Esophagus (tissue), 2 donors: ENCODE results near the gene CDH8. TPM values are rescaled to one million over a fixed set of nuclear protein-coding genes. Genes with fewer than 3 reads are reported as not detected.

Experiments used
- H3K27ac ChIP-seq, 2 donors: one replicate each; pipeline ENCODE4 v1.5.1; 2013; ENCODE audit warnings: low read depth in 2 of 2, mild to moderate bottlenecking in 2 of 2, inconsistent platforms in 1 of 2, low read length in 1 of 2, moderate library complexity in 1 of 2
- H3K27me3 ChIP-seq, 2 donors: one replicate each; pipeline ENCODE4 v1.6.1; 2013; ENCODE audit warnings: low read length in 2 of 2, control low read depth in 1 of 2, mild to moderate bottlenecking in 1 of 2; ENCODE audit not compliant: insufficient read depth in 2 of 2, control insufficient read depth in 1 of 2
- H3K36me3 ChIP-seq, 2 donors: one replicate each; pipeline ENCODE4 v1.6.1; 2013; ENCODE audit warnings: low read length in 1 of 2; ENCODE audit not compliant: control insufficient read depth in 2 of 2, insufficient read depth in 2 of 2
- H3K4me1 ChIP-seq, 2 donors: one replicate each; pipeline ENCODE4 v1.6.1; 2013; ENCODE audit warnings: low read length in 1 of 2; ENCODE audit not compliant: control insufficient read depth in 2 of 2, insufficient read depth in 2 of 2
- H3K4me3 ChIP-seq, 2 donors: one replicate each; pipeline ENCODE4 v1.5.1; 2013; ENCODE audit warnings: low read length in 2 of 2, mild to moderate bottlenecking in 2 of 2, low read depth in 1 of 2, moderate library complexity in 1 of 2
- H3K9me3 ChIP-seq, 2 donors: one replicate each; pipeline ENCODE4 v1.6.1; 2013; ENCODE audit warnings: mild to moderate bottlenecking in 2 of 2, low read depth in 1 of 2, low read length in 1 of 2, moderate library complexity in 1 of 2; ENCODE audit not compliant: control insufficient read depth in 2 of 2, insufficient read depth in 1 of 2
- WGBS, 2 donors: extraction: QIAGEN DNeasy Blood & Tissue Kit; methylation state at CpG; one replicate each; pipeline ENCODE4 v1.1.7; 2013; 5-methylcytosine and 5-hydroxymethylcytosine counted together
- polyA plus RNA-seq, 2 donors: library from polyadenylated mRNA; stranded (reverse); fragments of 200-250 nt; gene quantifications; one replicate each; pipeline ENCODE4 v1.2.3, GENCODE V29; 2013
- donor health status: healthy with polysubstance abuse.
- donor health status: Bipolar disorder and iron deficiency.

The CDH8 gene
- polyA plus RNA-seq, 2 donors: 0.14 to 0.15 TPM

DNA sequence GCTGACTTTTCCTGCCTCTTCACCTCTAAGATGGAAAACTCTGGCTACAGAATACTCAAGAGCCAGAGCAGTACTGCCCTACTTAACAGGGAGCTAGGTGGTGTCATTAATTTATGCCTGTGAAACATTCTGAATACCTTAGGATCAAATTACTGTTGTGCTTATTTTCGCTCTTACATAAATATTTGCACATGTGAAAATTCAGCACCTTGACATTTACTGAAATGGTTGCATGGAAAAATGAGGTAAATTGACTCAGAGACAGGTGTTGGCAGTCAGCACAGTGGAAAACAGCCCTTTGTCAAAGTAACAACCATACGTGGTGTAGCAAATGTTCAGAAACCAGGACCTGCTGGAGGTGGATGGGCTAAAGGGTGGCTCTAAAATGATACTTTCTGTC, 193.6 kb downstream of the CDH8 start:
- 44 to 61% methylated on average over 2 of the region's 2 CpGs for WGBS, 2 donors
- no peaks in the 10 kb centered on the region for H3K27me3 ChIP-seq
- no peak overlapping the region for H3K27ac ChIP-seq
- no peaks in the 10 kb centered on the region for H3K36me3 ChIP-seq
- H3K4me1 ChIP-seq: no peaks in the 10 kb centered on the region
- H3K4me3 ChIP-seq: no peak overlapping the region
- H3K9me3 ChIP-seq: no peaks in the 10 kb centered on the region

DNA sequence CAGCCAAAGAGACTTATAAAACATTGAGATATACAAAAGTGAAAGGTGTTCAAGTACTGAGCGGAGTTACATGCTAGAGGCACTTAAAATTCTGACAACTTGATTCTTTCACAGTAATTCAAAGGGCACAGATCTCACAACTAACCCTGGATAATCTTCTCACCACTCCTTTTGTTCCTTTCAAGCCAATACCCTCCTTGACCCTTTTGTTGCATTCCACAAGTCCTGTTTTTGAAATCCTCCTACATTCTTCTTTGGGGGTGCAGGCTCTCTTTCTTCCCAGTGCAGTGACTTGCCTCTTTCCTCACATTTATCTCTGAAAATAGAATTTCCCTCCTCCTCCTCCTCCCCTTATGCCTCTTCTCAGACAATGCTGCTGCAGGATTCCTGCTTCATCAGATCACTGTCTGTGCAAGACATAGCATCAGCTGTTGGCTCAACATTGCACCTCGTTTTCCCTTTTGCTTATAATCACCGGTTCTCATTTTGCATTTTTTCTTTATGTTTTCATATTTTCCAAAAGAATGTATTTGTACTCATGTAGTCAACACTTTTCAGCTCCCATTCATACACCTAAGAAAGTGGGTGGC, 199.3 kb downstream of the CDH8 start:
- Histone ChIP-seq H3K9me3 (no peaks in the 10 kb centered on the region), H3K4me3 (no peak overlapping the region), H3K4me1 (no peaks in the 10 kb centered on the region), H3K36me3 (no peaks in the 10 kb centered on the region), H3K27me3 (no peaks in the 10 kb centered on the region), H3K27ac (no peak overlapping the region)
- 47 to 61% methylated on average over 3 of the region's 3 CpGs for WGBS, 2 donors

DNA sequence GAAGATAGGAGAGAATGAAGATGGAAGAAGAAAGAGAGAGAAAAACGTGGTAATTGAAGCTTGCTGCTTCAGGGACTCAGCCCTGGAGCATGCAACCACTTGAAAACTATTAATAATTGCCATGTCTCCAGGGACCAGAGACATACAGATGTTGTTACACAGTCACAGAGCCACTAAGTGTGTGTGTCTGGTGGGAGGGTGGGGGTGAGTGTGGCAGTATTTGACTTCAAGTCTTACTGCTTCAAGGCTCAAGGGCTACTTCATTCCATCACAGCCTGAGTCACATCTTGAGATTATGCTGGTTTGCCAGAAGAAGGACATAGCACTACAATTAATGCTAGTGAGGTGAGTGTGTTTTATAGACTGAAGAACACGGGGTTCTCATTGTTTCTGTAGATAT, 202.2 kb downstream of the CDH8 start:
- H3K27ac ChIP-seq: no peak overlapping the region
- WGBS, 2 donors: 53 to 56% methylated on average over 2 of the region's 2 CpGs
- no peaks in the 10 kb centered on the region for H3K27me3 ChIP-seq
- H3K4me3 ChIP-seq: no peak overlapping the region
- H3K9me3 ChIP-seq: no peaks in the 10 kb centered on the region
- no peaks in the 10 kb centered on the region for H3K4me1 ChIP-seq
- no peaks in the 10 kb centered on the region for H3K36me3 ChIP-seq

DNA sequence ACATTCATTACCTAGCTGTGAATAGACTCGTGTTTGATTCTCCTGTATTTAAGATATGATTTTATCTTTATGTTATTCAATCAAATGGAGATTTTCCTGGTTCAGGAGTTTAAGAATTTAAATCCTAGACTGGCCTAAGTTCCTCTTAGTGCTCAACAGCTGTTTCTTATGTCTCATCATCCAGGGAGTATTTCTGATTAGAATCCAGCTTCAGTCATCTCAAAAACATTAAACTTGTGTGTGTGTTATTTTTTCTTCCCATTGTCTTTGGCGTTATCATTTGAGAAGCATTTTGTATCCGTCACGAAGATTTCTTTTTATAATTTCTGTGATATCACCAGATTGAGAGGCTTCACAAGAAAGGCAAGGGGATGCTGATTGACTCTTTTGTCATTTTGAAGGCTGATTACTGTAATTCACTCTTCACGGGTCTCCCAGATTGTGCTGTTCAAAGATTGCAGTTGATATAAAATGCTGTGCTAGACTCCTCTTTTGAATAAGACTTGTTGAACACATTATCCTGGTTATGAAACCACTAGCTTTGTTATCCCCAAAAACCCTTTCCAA, 204.8 kb downstream of the CDH8 start:
- Histone ChIP-seq H3K36me3 (no peaks in the 10 kb centered on the region), H3K27me3 (no peaks in the 10 kb centered on the region), H3K4me3 (no peak overlapping the region), H3K9me3 (no peaks in the 10 kb centered on the region), H3K4me1 (no peaks in the 10 kb centered on the region), H3K27ac (no peak overlapping the region)
- 70 to 73% methylated on average over 5 of the region's 5 CpGs for WGBS, 2 donors

DNA sequence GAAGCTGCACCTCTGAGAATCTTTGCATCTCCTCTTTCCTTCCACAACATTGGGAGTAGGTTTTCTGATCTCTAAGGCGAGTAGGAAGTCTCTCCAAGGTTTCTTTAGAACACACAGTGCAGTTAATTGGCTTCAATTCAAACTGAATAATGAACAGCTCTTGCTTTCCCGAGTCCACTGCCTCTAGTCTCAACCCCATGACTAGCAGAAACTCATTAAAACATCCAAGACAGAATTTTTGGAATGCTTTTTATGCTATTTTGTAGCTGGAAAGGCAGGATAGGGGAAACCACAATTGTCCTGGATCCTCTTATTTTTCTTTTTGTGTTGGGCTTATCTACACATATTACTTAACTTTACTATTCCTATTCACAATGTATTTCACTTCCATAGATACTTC, 206.6 kb downstream of the CDH8 start:
- Histone ChIP-seq H3K27ac (no peak overlapping the region), H3K4me3 (no peak overlapping the region), H3K4me1 (no peaks in the 10 kb centered on the region), H3K36me3 (no peaks in the 10 kb centered on the region), H3K27me3 (no peaks in the 10 kb centered on the region), H3K9me3 (no peaks in the 10 kb centered on the region)
- WGBS, 2 donors: 26 to 28% methylated on average over 2 of the region's 2 CpGs

DNA sequence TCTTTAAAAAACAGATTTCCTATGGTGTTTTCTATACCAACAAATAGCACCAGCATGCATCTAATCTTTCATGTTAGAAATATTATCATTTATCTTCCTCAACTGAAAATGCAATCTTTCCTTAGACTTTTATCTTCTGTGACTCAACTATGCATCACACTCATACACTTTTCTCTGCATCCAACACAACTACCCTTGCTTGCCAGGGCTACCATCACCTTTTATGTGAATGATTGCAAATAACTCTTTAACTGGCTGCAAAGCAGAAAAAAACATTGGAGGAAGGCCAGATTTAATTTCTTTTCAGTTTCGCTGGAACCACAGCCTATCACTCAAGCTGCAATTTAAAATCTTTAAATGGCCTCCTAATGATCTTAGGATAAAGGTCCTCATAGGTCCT, 212.9 kb downstream of the CDH8 start:
- no peak overlapping the region for H3K4me3 ChIP-seq
- no peak overlapping the region for H3K27ac ChIP-seq
- no peaks in the 10 kb centered on the region for H3K4me1 ChIP-seq
- 79 to 89% methylated on average over 1 of the region's 1 CpG for WGBS, 2 donors
- H3K36me3 ChIP-seq: no peaks in the 10 kb centered on the region
- no peaks in the 10 kb centered on the region for H3K9me3 ChIP-seq
- no peaks in the 10 kb centered on the region for H3K27me3 ChIP-seq

DNA sequence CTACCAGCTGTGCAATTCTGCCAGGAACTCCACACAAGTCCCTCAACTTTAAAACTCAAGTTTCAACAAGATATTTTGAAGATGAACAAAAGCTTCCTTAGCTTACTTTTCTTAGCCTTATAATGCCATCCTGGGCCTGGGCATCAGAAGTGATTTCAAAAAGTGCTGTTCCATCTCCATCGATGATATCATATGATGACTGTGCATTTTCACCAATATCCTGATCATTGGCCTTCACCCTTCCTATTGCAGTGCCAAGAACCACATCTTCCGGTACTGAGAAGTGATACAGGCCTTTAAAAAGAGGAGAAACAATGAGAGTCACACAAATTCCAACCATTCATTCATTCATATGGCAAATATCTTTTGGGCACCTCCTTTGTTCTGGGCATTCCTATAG, 215.4 kb downstream of the CDH8 start:
- no peaks in the 10 kb centered on the region for H3K4me1 ChIP-seq
- WGBS, 2 donors: 84 to 88% methylated on average over 2 of the region's 2 CpGs
- H3K27me3 ChIP-seq: no peaks in the 10 kb centered on the region
- H3K9me3 ChIP-seq: no peaks in the 10 kb centered on the region
- H3K27ac ChIP-seq: no peak overlapping the region
- no peak overlapping the region for H3K4me3 ChIP-seq
- H3K36me3 ChIP-seq: no peaks in the 10 kb centered on the region

DNA sequence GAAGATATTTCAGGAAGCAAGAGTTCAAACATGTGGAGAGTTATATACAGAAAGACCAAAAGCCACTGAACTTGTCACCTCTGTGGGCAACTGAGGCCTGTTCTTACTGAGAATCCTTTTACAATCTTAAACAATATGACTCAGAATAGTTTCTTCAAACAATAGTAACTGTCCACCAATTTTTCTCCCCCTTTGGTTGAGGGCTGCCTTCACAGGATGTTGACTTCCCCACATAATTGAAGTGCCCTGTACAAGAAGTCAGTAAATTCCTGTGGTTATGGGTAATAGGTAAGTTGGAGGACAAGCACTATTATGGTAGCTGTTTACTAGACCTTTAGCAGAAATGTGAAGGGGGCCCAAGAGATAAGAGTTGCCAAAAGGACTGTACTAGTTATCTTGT, 215.8 kb downstream of the CDH8 start:
- Histone ChIP-seq H3K27ac (no peak overlapping the region), H3K27me3 (no peaks in the 10 kb centered on the region), H3K9me3 (no peaks in the 10 kb centered on the region), H3K4me3 (no peak overlapping the region), H3K4me1 (no peaks in the 10 kb centered on the region), H3K36me3 (no peaks in the 10 kb centered on the region)

DNA sequence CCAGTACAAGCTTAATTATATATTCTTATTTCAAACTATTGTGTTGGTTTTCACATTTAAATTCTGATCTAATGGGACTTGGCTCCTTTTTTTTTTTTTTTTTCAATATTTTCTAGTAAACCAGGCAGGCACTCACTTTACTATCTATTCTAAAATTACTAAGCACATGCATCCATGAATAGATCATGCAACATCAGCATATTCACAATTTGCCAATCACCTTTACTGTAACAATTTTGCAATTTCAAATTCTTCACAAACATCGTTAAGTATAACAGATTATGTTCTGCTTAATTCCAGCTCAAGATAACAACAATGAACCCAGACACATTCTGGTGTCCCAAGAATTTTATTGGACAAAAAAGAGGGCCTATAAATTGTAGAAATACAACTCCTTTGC, 217.4 kb downstream of the CDH8 start:
- Histone ChIP-seq H3K4me3 (no peak overlapping the region), H3K9me3 (no peaks in the 10 kb centered on the region), H3K27ac (no peak overlapping the region), H3K27me3 (no peaks in the 10 kb centered on the region), H3K4me1 (no peaks in the 10 kb centered on the region), H3K36me3 (no peaks in the 10 kb centered on the region)
- 80 to 85% methylated on average over 1 of the region's 1 CpG for WGBS, 2 donors

DNA sequence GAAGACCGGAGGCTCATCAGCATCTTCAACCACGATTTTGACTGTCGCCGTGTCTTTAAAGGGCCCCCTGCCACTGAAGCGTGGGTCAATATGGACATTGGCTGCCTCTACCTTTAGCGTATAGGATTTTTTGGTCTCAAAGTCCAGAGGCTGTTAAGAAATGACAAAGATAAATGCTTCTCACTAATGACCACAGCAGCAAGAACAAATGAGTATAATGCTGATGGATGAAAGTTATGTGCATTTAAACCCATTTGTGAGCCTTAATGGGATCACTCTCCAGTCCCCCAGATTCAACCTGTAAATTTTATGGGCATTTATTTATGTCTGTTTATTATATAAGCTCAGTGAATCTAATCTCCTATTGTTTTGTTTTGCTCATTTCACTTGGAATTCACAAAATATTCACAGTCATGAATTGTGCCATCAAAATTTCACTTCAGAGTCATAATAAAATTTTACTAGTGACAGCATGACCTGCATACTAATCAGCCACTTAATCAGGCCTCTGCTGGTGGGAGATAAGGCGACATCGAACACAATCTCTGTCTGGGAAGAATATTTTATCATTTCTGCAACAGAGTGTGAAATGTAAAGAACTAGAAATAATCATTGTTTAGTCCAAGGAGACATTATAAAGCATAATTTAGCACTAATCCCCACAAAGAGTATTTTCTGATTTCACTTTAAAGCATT, 218.5 kb downstream of the CDH8 start:
- H3K27me3 ChIP-seq: no peaks in the 10 kb centered on the region
- H3K36me3 ChIP-seq: no peaks in the 10 kb centered on the region
- no peak overlapping the region for H3K27ac ChIP-seq
- no peaks in the 10 kb centered on the region for H3K9me3 ChIP-seq
- WGBS, 2 donors: 74 to 81% methylated on average over 8 of the region's 8 CpGs
- H3K4me3 ChIP-seq: no peak overlapping the region
- H3K4me1 ChIP-seq: no peaks in the 10 kb centered on the region
